Stimulated activated CD4-positive, alpha-beta T cell treated with anti-CD3 and anti-CD28 coated beads, Interleukin-1b, Interleukin-23, amount 100 ng/mL, for 1 hour (primary cell): Measurements from ENCODE around the gene HHAT.

Experiments
- DNase-seq, 2 donors: peaks; one replicate each; pipeline ENCODE4 v3.0.0-alpha.2; 2020; ENCODE audit warnings: low read depth in 2 of 2

HHAT gene

GRCh38 chr1:210598135-210598652, 269.5 kb downstream of the HHAT start:
- no peak for DNase-seq

- no peak for DNase-seq
These were observed 271.9 kb downstream of the HHAT start for GRCh38 chr1:210600421-210601159.

GRCh38 chr1:210603123-210603522, 274.4 kb downstream of the HHAT start:
- DNase-seq: no peak

- no peak for DNase-seq
These were observed 276.4 kb downstream of the HHAT start for GRCh38 chr1:210605099-210605498.

- no peak for DNase-seq
These were observed 278.7 kb downstream of the HHAT start for GRCh38 chr1:210607361-210607760.

GRCh38 chr1:210608767-210609166, 280.1 kb downstream of the HHAT start:
- no peak for DNase-seq

- DNase-seq: no peak
These were observed 287.7 kb downstream of the HHAT start for GRCh38 chr1:210616356-210616755.

- no peak for DNase-seq
These were observed 288.6 kb downstream of the HHAT start for GRCh38 chr1:210617293-210617692.

GRCh38 chr1:210618369-210618768, 289.7 kb downstream of the HHAT start:
- no peak for DNase-seq

- DNase-seq: no peak
These were observed 292.3 kb downstream of the HHAT start for GRCh38 chr1:210620867-210621488.

GRCh38 chr1:210621712-210622111, 293.0 kb downstream of the HHAT start:
- DNase-seq: no peak

- no peak for DNase-seq
These were observed 296.0 kb downstream of the HHAT start for GRCh38 chr1:210624722-210625121.

- no peak for DNase-seq
These were observed 297.0 kb downstream of the HHAT start for GRCh38 chr1:210625715-210626114.

GRCh38 chr1:210626341-210626740, 297.6 kb downstream of the HHAT start:
- DNase-seq: no peak

- no peak for DNase-seq
These were observed 299.1 kb downstream of the HHAT start for GRCh38 chr1:210627755-210628154.

- DNase-seq: no peak
These were observed 300.6 kb downstream of the HHAT start for GRCh38 chr1:210629276-210629675.

- no peak for DNase-seq
These were observed 302.7 kb downstream of the HHAT start for GRCh38 chr1:210631399-210631798.

- no peak for DNase-seq
These were observed 304.4 kb downstream of the HHAT start for GRCh38 chr1:210633140-210633539.

GRCh38 chr1:210633636-210634035, 304.9 kb downstream of the HHAT start:
- DNase-seq: no peak

GRCh38 chr1:210635108-210635507, 306.4 kb downstream of the HHAT start:
- DNase-seq: no peak

GRCh38 chr1:210641582-210641981, 312.9 kb downstream of the HHAT start:
- no peak for DNase-seq

GRCh38 chr1:210645582-210646257, 317.0 kb downstream of the HHAT start:
- no peak for DNase-seq

GRCh38 chr1:210646258-210646616, 317.5 kb downstream of the HHAT start:
- no peak for DNase-seq
